ENCODE results near the gene RAB21. TPM values are rescaled to one million over a fixed set of nuclear protein-coding genes. Genes with fewer than 3 reads are reported as not detected.
"Not testable (repeated sequence)": the region's sequence is repeated elsewhere in the genome, so short reads cannot be mapped to it uniquely, and the experiment has no call there.

RAB21 gene
- total RNA-seq, 1 donor: 37.5 TPM

GRCh38 chr12:71810921-71811320, 56.3 kb downstream of the RAB21 start:
- peak; percentile 36 for DNase-seq (ENCODE audit: low read depth)
- no peak overlapping the region for H3K4me3 ChIP-seq (ENCODE audit: low read depth, low read length)
- TF ChIP-seq CTCF (IDR thresholded peaks at IDR 0.05; ENCODE audit: insufficient read depth, low read length): no peak

- DNase-seq (ENCODE audit: low read depth); H3K4me3 ChIP-seq (ENCODE audit: low read depth, low read length): not testable (repeated sequence)
Observed at GRCh38 chr12:71815242-71815641, 60.6 kb downstream of the RAB21 start.

- DNase-seq (ENCODE audit: low read depth): not testable (repeated sequence)
Observed at GRCh38 chr12:71822088-71822487, 67.4 kb downstream of the RAB21 start.

GRCh38 chr12:71828813-71829212, 74.2 kb downstream of the RAB21 start:
- H3K4me3 ChIP-seq (ENCODE audit: low read depth, low read length): no peak overlapping the region
- no peak for DNase-seq (ENCODE audit: low read depth)
- no peak for TF ChIP-seq CTCF (IDR thresholded peaks at IDR 0.05; ENCODE audit: insufficient read depth, low read length)

More at GRCh38 chr12:71822088-71822487, 67.4 kb downstream of the RAB21 start:
- not testable (repeated sequence) for H3K4me3 ChIP-seq (ENCODE audit: low read depth, low read length)

- H3K4me3 ChIP-seq (ENCODE audit: low read depth, low read length): no peak overlapping the region
- no peak for TF ChIP-seq CTCF (IDR thresholded peaks at IDR 0.05; ENCODE audit: insufficient read depth, low read length)
- DNase-seq (ENCODE audit: low read depth): no peak
Observed at GRCh38 chr12:71837356-71837755, 82.7 kb downstream of the RAB21 start.

GRCh38 chr12:71838231-71838630, 83.6 kb downstream of the RAB21 start:
- TF ChIP-seq CTCF (IDR thresholded peaks at IDR 0.05; ENCODE audit: insufficient read depth, low read length): no peak
- no peak overlapping the region for H3K4me3 ChIP-seq (ENCODE audit: low read depth, low read length)
- no peak for DNase-seq (ENCODE audit: low read depth)

- DNase-seq (ENCODE audit: low read depth): no peak
- peak overlapping the region; percentile 79 for H3K4me3 ChIP-seq (ENCODE audit: low read depth, low read length)
- no peak for TF ChIP-seq CTCF (IDR thresholded peaks at IDR 0.05; ENCODE audit: insufficient read depth, low read length)
Observed at GRCh38 chr12:71838676-71839075, 84.0 kb downstream of the RAB21 start.

- no peak for TF ChIP-seq CTCF (IDR thresholded peaks at IDR 0.05; ENCODE audit: insufficient read depth, low read length)
- peak; percentile 75 for DNase-seq (ENCODE audit: low read depth)
- H3K4me3 ChIP-seq (ENCODE audit: low read depth, low read length): peak overlapping the region; percentile 79
Observed at GRCh38 chr12:71840231-71840847, 85.7 kb downstream of the RAB21 start.

Data from fibroblast of the aortic adventitia (primary cell).